T-helper 2 cell treated with Interferon-gamma antibody and Interleukin-4, amounts not matched to agents 100 ng/mL and 5 ng/mL, for 36 hours (primary cell): Measurements from ENCODE around the gene TPR. TPM values are rescaled to one million over a fixed set of nuclear protein-coding genes. Genes with fewer than 3 reads are reported as not detected.

ENCODE experiments used
- intact Hi-C: fragments of 100-400 bp; cut with micrococcal nuclease; formaldehyde crosslinking; loops from one replicate; pipeline ENCODE4 v1.15.1; 2023
- total RNA-seq: library from RNA; stranded (reverse); gene quantifications from 2 replicates; pipeline ENCODE4 v1.2.3, GENCODE V29; 2022

The TPR gene
- total RNA-seq, 1 donor from 2014 or later = 156 TPM

GRCh38 chr1:186295980-186296379, 79.1 kb downstream of the TPR start, which contains the start of gene PRG4:
TSS of gene PRG4 (plus strand) at chr1:186296279.
- intact Hi-C loops = no loop called here

GRCh38 chr1:186292875-186293274, 82.2 kb downstream of the TPR start:
- intact Hi-C loops = no loop called here

- intact Hi-C loops = no loop called here
Measured at GRCh38 chr1:186291271-186291670, 83.8 kb downstream of the TPR start.

- intact Hi-C loops = loop anchor here (1.0 kb wide), 1 partner anchor 14 kb away; no protein-coding TSS in a partner anchor
Measured at GRCh38 chr1:186289943-186290545, 85.0 kb downstream of the TPR start.

GRCh38 chr1:186286615-186287315, 88.3 kb downstream of the TPR start:
- intact Hi-C loops = no loop called here

- intact Hi-C loops = no loop called here
Measured at GRCh38 chr1:186283374-186283773, 91.7 kb downstream of the TPR start.

- intact Hi-C loops = no loop called here
Measured at GRCh38 chr1:186282466-186282865, 92.6 kb downstream of the TPR start.

GRCh38 chr1:186275822-186276221, 99.2 kb downstream of the TPR start:
- intact Hi-C loops = no loop called here

GRCh38 chr1:186272486-186272885, 102.6 kb downstream of the TPR start:
- intact Hi-C loops = loop anchor here (1.0 kb wide), 1 partner anchor 52 kb away; no protein-coding TSS in a partner anchor

GRCh38 chr1:186271032-186271431, 104.0 kb downstream of the TPR start:
- intact Hi-C loops = no loop called here

Other genes starting within 250 kb of the TPR start
- gene PRG4, start 79.0 kb downstream of the TPR start, total RNA-seq = 1.3 and 2.2 TPM in 2 replicates
- 15.0 and 16.8 TPM in 2 replicates for gene ODR4, start 585 bp upstream of the TPR start, total RNA-seq
- not detected in 2 replicates for gene PDC, start 85.9 kb upstream of the TPR start, total RNA-seq